Measurements from ENCODE around the gene RPS6KA1.

DNA sequence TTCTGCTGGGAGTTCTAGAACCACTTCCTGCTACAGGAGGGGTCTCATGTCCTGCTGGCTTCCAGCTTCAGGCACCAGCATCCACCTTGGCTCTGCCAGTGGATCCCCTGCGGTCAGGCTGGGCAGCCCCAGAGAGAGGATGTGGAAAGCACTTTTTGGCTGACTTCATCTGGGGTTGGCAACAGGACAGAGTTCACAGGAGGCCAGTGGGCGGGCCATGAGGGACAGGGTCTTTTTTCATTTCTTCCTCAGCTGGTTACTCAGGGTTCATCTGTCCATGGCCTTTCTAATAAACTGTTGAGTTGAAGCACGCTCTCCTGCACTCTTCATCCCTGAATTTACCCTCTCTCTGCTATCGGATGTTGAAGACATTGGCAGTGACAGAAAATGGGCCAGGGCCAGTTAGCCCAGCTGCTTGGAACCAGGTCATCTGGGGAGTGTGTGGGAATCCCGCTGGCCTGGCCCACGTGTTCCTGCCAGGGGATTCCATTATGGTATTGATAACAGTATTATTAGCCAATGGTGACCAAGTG, 45.2 kb downstream of the RPS6KA1 start:
- TF ChIP-seq POLR2AphosphoS5 (IDR thresholded peaks at IDR 0.05; ENCODE audit: low read depth, low read length) (no peak), TAF1 (IDR thresholded peaks at IDR 0.05; ENCODE audit: borderline replicate concordance, insufficient read depth, low read length) (no peak), SIN3A (IDR thresholded peaks at IDR 0.05; ENCODE audit: borderline replicate concordance, insufficient read depth, low read length) (no peak)
